DND-41 (cell line): Measurements from ENCODE around the gene PCK2.

Experiments
- ATAC-seq: fragments of 200-7000 bp; cut with Tn5 transposase; 3 replicates; pipeline ENCODE4 v1.9.1; 2021; ENCODE audit warnings: low read depth; ENCODE audit not compliant: insufficient read depth
- DNase-seq: peaks from one replicate; pipeline ENCODE4 v3.0.0-alpha.2; 2020
- H2AFZ ChIP-seq: 2 replicates; pipeline ENCODE4 v1.6.0; 2012; ENCODE audit warnings: low read depth, low read length
- H3K27ac ChIP-seq: 2 replicates; pipeline ENCODE4 v1.5.1; 2012; ENCODE audit warnings: low read length, inconsistent platforms
- H3K27me3 ChIP-seq: fragments of 200-600 bp; sonication (generic); 2 replicates; pipeline ENCODE4 v1.6.0; 2012; ENCODE audit warnings: low read length, mild to moderate bottlenecking, inconsistent platforms; ENCODE audit not compliant: insufficient read depth, poor library complexity
- H3K36me3 ChIP-seq: 2 replicates; pipeline ENCODE4 v1.5.1; 2012; ENCODE audit warnings: low read length, inconsistent platforms; ENCODE audit not compliant: insufficient read depth
- H3K4me1 ChIP-seq: 2 replicates; pipeline ENCODE4 v1.5.1; 2012; ENCODE audit warnings: mild to moderate bottlenecking, low read length; ENCODE audit not compliant: insufficient read depth
- H3K4me2 ChIP-seq: 2 replicates; pipeline ENCODE4 v1.6.0; 2012; ENCODE audit warnings: mild to moderate bottlenecking, moderate library complexity, low read length, inconsistent platforms; ENCODE audit not compliant: insufficient read depth
- H3K4me3 ChIP-seq, 2 experiments: fragments of 200-600 bp in 1 of 2; shearing (Covaris generic) in 1 of 2; 2 replicates each; pipeline ENCODE4 v1.5.1; 2012 to 2016; ENCODE audit warnings: inconsistent platforms in 2 of 2, low read length in 2 of 2, mild to moderate bottlenecking in 2 of 2, low read depth in 1 of 2, moderate library complexity in 1 of 2
- H3K79me2 ChIP-seq: 2 replicates; pipeline ENCODE4 v1.6.0; 2012; ENCODE audit warnings: low read length, inconsistent platforms; ENCODE audit not compliant: insufficient read depth
- H3K9ac ChIP-seq: 2 replicates; pipeline ENCODE4 v1.6.0; 2012; ENCODE audit warnings: low read depth, mild to moderate bottlenecking, inconsistent platforms, low read length, moderate library complexity
- H3K9me3 ChIP-seq: 2 replicates; pipeline ENCODE4 v1.5.1; 2012; ENCODE audit warnings: low read length, moderate library complexity, mild to moderate bottlenecking, inconsistent platforms; ENCODE audit not compliant: insufficient read depth, severe bottlenecking
- H4K20me1 ChIP-seq: 2 replicates; pipeline ENCODE4 v1.6.0; 2012; ENCODE audit warnings: low read length; ENCODE audit not compliant: insufficient read depth
- EZH2 ChIP-seq: IDR thresholded peaks from 3 replicates; pipeline ENCODE4 v1.6.1; 2012; ENCODE audit warnings: borderline replicate concordance, low read depth, mild to moderate bottlenecking, moderate library complexity, low read length, inconsistent platforms; ENCODE audit not compliant: severe bottlenecking
- TF ChIP-seq, protein P1 (sequence below): IDR thresholded peaks from 2 replicates; pipeline ENCODE4 v1.5.1; 2012; ENCODE audit warnings: borderline replicate concordance, low read length, moderate library complexity, mild to moderate bottlenecking; ENCODE audit not compliant: poor library complexity, severe bottlenecking; ENCODE audit errors: extremely low read depth

The PCK2 gene

DNA sequence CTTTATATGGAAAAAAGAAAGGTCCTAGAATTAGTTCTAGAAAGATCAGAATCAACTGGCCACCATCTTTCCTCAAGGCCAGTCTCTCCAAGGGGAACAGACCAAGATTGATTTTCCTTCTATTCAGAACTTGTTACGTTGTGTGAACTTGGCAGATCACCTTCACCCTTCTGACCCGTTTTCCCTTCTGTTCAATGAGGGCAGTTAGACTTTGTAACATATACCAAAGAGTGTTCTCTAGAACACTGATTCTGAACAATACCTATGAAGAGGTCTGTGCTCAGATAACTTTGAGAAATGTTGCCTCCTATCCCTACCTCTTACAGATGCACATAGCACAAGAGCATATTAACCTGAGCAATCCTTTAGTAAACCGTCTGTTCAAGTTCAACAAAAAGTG lies 10.6 kb upstream of the PCK2 start:
- ATAC-seq (no peak), DNase-seq (no peak)
- peaks cover 14% of the 10 kb centered on the region for H4K20me1 ChIP-seq
- H3K79me2 ChIP-seq: no peaks in the 10 kb centered on the region
- no peak for TF ChIP-seq EZH2
- TF ChIP-seq, protein P1, sequence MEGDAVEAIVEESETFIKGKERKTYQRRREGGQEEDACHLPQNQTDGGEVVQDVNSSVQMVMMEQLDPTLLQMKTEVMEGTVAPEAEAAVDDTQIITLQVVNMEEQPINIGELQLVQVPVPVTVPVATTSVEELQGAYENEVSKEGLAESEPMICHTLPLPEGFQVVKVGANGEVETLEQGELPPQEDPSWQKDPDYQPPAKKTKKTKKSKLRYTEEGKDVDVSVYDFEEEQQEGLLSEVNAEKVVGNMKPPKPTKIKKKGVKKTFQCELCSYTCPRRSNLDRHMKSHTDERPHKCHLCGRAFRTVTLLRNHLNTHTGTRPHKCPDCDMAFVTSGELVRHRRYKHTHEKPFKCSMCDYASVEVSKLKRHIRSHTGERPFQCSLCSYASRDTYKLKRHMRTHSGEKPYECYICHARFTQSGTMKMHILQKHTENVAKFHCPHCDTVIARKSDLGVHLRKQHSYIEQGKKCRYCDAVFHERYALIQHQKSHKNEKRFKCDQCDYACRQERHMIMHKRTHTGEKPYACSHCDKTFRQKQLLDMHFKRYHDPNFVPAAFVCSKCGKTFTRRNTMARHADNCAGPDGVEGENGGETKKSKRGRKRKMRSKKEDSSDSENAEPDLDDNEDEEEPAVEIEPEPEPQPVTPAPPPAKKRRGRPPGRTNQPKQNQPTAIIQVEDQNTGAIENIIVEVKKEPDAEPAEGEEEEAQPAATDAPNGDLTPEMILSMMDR: no peak
- no peak overlapping the region for H3K27ac ChIP-seq
- H3K27me3 ChIP-seq: peaks cover 31% of the 10 kb centered on the region
- peaks cover 15% of the 10 kb centered on the region for H3K4me1 ChIP-seq
- H3K9ac ChIP-seq: no peak overlapping the region
- no peaks in the 10 kb centered on the region for H3K9me3 ChIP-seq
- H2AFZ ChIP-seq: no peak overlapping the region
- H3K36me3 ChIP-seq: no peaks in the 10 kb centered on the region
- no peak overlapping the region for H3K4me2 ChIP-seq
- H3K4me3 ChIP-seq: no peak overlapping the region

DNA sequence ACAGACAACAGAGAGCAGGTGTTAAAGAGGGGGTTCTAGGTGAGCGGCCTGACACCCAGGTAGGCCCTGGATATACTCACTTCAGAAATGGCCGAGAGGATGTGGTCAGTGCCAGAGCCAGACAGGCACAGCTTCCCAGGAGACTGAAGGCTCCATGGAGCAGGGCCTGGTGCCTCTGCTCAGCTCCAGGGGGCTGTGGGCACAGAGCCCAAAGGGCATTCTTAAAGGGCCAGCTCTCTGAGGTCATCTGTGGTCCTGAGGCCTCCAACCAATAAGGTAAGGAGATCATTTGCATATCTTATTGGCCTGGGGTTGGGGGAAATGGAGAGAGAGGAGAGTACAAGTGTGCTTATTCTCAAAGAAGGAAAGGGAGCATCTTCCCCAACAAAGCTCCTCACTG lies 9.7 kb upstream of the PCK2 start:
- Histone ChIP-seq H3K4me3 (no peak overlapping the region), H2AFZ (no peak overlapping the region), H3K27ac (no peak overlapping the region), H3K4me1 (peaks cover 15% of the 10 kb centered on the region), H3K36me3 (no peaks in the 10 kb centered on the region), H3K4me2 (no peak overlapping the region), H3K27me3 (peaks cover 31% of the 10 kb centered on the region), H4K20me1 (peaks cover 14% of the 10 kb centered on the region), H3K9me3 (no peaks in the 10 kb centered on the region), H3K79me2 (no peaks in the 10 kb centered on the region), H3K9ac (no peak overlapping the region)
- TF ChIP-seq, protein P1: no peak
- TF ChIP-seq EZH2: no peak
- DNase-seq (no peak), ATAC-seq (no peak)

DNA sequence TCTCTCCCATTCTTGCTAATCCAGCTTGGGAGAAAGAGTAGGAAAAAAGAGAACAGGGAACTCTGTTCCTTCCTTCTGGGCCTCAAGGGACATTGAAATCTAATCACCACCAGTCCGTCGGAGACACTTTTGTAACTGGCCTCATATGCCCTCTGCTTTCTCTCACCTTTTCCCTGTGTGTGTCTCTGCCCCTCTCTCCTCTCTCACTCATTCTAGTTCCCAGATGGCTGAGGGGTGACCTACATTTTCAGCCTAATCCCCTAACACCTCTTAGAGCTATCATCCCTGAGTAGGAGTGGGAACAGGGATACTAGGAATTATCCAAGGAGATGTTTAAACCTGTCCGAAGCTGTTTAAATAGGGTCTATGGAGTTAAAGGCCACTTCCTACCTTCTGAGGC lies 8.9 kb upstream of the PCK2 start:
- DNase-seq: no peak
- Histone ChIP-seq H2AFZ (no peak overlapping the region), H3K9me3 (no peaks in the 10 kb centered on the region), H3K4me2 (no peak overlapping the region), H3K4me3 (no peak overlapping the region), H4K20me1 (peaks cover 11% of the 10 kb centered on the region; the same call in 1 of the 2 replicates), H3K79me2 (no peaks in the 10 kb centered on the region), H3K36me3 (no peaks in the 10 kb centered on the region), H3K27me3 (peaks cover 28% of the 10 kb centered on the region), H3K27ac (no peak overlapping the region), H3K9ac (no peak overlapping the region), H3K4me1 (peaks cover 15% of the 10 kb centered on the region)
- TF ChIP-seq, protein P1: no peak
- TF ChIP-seq EZH2: no peak
- ATAC-seq: no peak
